ENCODE results near the gene DISP3.

The DISP3 gene

GRCh38 chr1:11478571-11479374 lies at the start of gene DISP3:
TSS of gene DISP3 (plus strand) at chr1:11479155. CDS start at chr1:11500993, 21,838 bp downstream.
- DNase-seq, result peak; percentile 79

- no peak for DNase-seq
Measured at GRCh38 chr1:11429226-11429625, 49.7 kb upstream of the DISP3 start.

GRCh38 chr1:11429935-11430334 lies 49.0 kb upstream of the DISP3 start:
- no peak for DNase-seq

GRCh38 chr1:11431941-11432507 lies 46.9 kb upstream of the DISP3 start:
- DNase-seq, result no peak

- no peak for DNase-seq
Measured at GRCh38 chr1:11432526-11432925, 46.4 kb upstream of the DISP3 start.

- DNase-seq, result no peak
Measured at GRCh38 chr1:11434501-11434900, 44.5 kb upstream of the DISP3 start.

GRCh38 chr1:11434926-11435325 lies 44.0 kb upstream of the DISP3 start:
- DNase-seq, result no peak

- DNase-seq, result no peak
Measured at GRCh38 chr1:11438996-11439395, 40.0 kb upstream of the DISP3 start.

GRCh38 chr1:11441211-11441952 lies 37.6 kb upstream of the DISP3 start:
- no peak for DNase-seq

GRCh38 chr1:11443043-11443442 lies 35.9 kb upstream of the DISP3 start:
- no peak for DNase-seq

- no peak for DNase-seq
Measured at GRCh38 chr1:11443961-11444658, 34.8 kb upstream of the DISP3 start.

- no peak for DNase-seq
Measured at GRCh38 chr1:11444907-11445306, 34.0 kb upstream of the DISP3 start.

- no peak for DNase-seq
Measured at GRCh38 chr1:11447903-11448302, 31.1 kb upstream of the DISP3 start.

GRCh38 chr1:11448373-11449099 lies 30.4 kb upstream of the DISP3 start:
- no peak for DNase-seq

GRCh38 chr1:11449100-11449403 lies 29.9 kb upstream of the DISP3 start:
- no peak for DNase-seq

GRCh38 chr1:11450310-11450709 lies 28.6 kb upstream of the DISP3 start:
- DNase-seq, result no peak

GRCh38 chr1:11453742-11454491 lies 25.0 kb upstream of the DISP3 start:
- no peak for DNase-seq

- no peak for DNase-seq
Measured at GRCh38 chr1:11455967-11456570, 22.9 kb upstream of the DISP3 start.

- no peak for DNase-seq
Measured at GRCh38 chr1:11456965-11457364, 22.0 kb upstream of the DISP3 start.

GRCh38 chr1:11458811-11459275 lies 20.1 kb upstream of the DISP3 start:
- DNase-seq, result no peak

- DNase-seq, result no peak
Measured at GRCh38 chr1:11461531-11462137, 17.3 kb upstream of the DISP3 start.
